Posterior cingulate gyrus (tissue), 11 donors: ENCODE measurements around the gene KRI1.
A peak's percentile ranks its signal among the peaks of the same experiment; 100 is the strongest.

ENCODE experiments used
- DNase-seq, 10 donors: peaks; one replicate each; pipeline versions ENCODE4 v3.0.0 to v3.0.0-alpha.2; 2020 to 2021; ENCODE audit warnings: mixed read lengths in 3 of 10
- intact Hi-C: fragments of 100-400 bp; cut with DNase I; formaldehyde crosslinking; loops from one replicate; pipeline ENCODE4 v1.15.1; 2023

Gene KRI1

DNA sequence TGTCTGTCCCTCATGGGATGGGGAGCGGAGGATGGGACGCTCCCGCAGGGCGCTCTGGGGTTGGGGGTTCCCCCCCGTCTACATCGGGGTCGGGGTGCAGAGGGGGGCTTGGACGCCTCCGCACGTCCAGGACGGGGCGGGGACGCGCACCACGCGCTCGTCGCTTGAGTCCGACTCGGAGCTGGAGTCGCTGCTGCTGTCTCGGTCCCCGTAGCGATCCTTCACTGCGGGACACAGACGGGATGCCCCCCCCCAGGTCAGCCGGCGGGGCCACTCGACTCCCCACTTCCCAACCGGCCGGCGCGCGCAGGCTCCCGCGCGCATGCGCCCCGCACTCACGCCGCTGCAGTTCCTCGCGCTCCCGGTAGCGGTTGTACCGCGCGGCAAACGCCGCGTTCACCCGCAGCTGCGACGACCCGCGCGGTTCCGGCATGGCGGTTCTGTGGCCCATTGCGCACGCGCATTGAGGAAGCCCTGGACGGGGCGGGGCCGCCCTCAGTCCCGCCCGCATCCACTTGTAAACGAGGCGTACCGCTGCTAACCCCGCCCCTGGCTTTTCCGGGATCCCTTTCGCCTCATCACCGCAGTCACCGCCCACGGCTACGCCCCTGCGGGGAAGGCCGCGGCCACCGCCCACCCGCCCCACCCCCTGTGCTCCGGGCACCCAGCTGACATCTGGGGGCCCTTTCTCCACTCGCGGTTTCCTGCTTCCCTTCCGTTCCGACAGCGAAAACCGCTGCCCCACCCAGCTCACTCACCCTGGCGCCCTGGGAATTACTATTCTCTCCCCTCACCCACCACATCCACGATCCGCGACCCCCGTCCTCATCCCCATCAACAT is at the start of gene KRI1:
KRI1 (minus strand) TSS at position 444 of the 841 bp plus-strand sequence; CDS start at position 433, 11 bp downstream.
- DNase-seq = peak; percentile 94 to 100 (median 96)
- intact Hi-C loops = loop anchor here (5.0 kb wide), 2 partner anchors 63 to 87 kb away; partner anchors contain the start of genes ILF3 and KEAP1

DNA sequence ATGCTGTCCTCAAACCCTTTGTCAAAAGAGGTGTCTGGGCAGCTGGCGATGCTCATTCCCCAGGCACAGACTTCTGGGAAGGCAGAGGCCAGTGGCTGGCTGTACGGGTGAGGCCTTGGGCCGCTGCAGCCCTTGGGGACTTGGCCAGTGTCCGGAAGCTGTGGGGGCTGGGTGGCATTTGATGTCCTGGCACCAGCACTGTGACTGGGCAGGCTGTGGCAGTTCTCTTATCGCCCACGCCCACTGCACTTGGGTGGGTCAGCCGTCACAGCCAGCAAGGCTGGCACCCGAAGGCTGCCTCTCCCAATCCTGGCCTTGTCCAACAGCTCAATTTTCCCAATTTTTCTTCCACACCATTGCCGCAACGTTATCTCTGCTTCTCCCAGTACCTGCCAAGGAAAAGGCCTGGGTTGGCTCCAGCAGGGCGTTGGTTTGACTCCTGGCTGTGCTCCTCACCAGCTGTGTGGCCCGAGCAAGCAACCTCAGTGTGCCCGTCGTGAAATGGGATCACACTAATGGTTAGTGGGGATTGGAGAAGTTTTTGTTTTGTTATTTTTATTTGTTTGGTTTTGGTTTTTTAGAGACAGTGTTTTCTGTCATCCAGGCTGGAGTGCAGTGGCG is 46.8 kb upstream of the KRI1 start:
- intact Hi-C loops = no loop called here
- peak; percentile 46 to 94 (median 69) for DNase-seq

DNA sequence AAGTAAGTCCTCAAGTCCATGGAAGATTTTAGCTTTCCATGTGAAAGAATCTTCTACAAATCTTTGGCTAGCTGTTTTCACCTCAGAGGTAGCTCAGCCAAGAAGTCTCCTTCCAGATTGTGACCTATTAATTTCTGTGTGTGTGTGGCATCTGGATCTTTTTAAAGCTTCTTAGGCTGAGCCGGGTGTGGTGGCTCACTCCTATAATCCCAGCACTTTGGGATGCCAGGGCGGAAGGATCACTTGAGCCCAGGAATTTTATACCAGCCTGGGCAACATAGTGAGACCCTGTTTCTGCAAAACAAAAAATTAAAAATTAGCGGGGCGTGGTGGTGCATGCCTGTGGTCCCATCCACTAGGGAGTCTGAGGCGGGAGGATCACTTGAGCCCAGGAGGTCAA is 46.1 kb upstream of the KRI1 start:
- intact Hi-C loops = no loop called here
- no peak for DNase-seq

DNA sequence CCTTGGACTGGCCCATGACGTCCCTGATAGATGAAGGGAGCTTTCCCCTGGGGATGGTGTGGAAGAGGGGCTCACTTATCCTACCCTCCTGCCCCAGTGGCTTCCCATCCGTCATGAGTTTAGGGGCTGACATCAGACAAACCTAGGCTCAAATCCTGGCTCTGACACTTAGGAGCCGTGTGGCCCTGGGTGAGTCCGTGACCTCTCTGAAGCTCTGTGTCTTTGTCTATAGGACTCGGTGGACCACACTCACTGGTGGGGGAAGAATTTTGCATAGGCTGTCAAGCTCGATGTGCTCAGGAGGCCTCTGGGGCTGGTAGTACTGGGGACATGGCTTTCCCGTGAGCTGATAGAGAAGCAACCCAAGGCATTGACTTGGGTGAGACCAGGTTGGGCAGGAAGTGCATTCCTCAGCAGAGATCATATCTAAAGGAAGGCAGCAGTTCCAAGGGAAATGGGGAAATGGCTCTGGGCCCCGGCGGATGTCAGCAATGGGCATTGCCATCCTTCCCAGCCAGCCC is 38.7 kb upstream of the KRI1 start:
- DNase-seq = no peak
- intact Hi-C loops = no loop called here

DNA sequence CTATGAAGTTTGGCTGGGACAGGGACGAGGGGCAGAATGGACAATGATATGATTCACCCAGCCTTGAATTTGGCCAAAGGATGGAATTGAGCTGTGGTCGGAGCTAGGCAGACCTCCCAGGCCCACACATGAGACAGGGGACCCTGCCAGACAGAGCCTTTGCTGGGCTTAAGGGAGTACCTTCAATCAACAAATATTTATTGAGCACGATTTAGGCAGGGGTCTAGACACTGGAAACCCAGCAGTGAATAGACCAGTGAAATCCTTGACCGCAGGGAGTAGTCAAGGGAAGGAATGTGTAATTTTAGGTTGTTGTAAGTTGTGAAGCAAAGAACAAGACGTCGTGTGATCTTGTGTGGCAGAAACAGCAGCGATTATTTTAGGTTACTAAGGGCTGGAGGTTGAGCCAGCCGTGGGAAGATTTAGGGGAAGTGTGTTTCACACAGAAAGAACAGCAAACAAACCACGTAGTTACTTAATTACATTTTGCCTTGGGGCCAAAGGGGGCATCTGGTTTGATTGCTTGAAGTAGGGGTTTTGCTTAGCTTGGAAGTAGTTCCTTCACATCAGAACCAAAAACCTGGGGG is 38.2 kb upstream of the KRI1 start:
- intact Hi-C loops = no loop called here

DNA sequence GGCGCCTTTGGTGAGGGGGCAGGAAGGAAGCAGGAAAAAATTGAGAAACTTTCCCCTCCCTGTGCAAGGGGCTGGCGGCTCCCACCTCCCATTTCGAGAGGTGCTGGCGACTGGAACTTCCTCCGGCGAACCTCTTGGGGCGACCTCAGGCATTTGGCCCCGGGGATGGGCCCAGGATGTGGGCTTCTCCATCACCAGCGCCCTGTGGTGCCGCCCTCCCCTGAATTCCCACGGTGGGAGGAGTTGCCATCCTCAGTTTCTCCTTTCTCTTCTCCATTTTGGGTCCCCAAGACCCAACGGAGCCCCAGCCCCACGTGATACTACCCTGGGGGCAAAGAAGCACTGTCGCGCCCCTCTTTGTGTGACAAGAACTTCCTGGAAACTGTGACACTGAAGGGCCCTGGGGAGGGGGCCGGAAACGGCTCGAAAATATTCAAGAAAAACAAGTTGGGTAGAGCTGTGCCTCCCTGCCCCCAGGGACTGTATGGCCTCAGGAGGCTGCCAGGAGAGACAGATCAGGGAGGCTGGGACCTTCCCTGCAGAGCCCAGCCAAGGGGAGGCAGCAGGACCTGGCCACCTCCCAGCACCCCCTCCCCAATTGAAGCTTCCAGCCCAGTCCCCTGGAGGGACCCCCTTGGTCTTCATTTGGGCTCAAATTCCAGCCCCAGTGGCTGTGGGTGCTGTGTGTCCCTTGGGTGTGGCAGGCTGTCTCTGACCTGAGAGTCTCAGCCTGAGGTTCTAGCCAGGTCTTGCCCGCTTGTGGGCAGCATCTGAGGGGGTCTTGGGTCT is 37.5 kb upstream of the KRI1 start:
- no peak for DNase-seq
- intact Hi-C loops = no loop called here

More for the DNA sequence above, 38.2 kb upstream of the KRI1 start:
- DNase-seq = no peak

DNA sequence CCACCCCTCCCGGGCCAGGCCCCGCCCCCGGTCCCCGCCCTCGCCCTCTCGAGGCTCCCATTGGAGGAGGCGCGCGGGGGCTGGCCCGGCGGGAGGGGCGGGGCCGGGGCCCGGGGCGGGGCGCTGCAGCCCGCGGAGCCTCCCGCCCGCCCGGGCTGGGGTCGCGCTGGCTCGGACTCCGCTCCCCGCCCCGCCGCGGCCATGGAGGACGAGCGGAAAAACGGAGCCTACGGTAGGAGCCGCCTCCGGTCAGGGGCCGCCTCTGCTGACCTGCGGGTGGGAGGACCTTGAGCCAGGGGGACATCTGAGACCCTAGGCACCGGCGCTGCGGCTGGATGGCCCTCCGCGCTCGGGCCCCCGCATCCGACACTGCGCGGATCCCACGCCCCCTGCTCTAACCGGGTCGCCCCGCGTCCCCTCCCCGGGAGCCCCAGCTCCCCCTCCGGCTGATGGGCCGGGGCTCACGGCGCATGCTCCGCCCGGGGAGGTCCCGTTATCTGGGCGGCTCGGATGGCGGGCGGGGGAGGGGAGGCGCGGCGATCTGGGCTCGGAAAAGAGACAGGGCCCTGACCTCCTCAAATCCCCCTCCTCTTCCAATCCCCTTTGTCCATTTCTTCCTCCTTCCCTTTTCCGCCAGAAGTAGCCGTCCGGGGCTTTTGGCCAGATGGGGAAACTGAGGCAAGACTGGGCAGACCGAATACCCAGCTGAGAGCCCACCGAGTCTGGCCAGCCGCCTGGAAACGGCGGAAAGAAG is 36.7 kb upstream of the KRI1 start:
- intact Hi-C loops = no loop called here
- DNase-seq = peak; percentile 63 to 96 (median 83)

GRCh38 chr19:10601999-10602329 is 36.2 kb upstream of the KRI1 start:
- DNase-seq = no peak
- intact Hi-C loops = no loop called here

DNA sequence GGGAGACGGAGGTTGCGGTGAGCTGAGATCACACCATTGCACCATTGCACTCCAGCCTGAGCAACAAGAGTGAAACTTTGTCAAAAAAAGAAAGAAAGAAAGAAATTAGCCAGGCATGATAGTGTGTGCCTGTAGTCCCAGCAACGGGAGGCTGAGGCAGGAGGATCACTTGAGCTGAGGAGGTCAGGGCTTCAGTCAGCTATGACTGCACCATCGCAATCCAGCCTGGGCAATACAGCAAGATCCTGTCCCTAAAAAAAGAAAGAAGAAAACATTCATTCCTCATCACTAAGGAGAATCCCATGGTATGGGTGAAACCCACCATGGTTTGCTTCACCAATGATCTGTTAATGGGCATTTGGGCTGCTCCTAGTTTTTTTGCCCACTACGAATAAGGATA is 34.3 kb upstream of the KRI1 start:
- no peak for DNase-seq
- intact Hi-C loops = no loop called here

- peak; percentile 17 to 88 (median 42) for DNase-seq
- intact Hi-C loops = no loop called here
These were observed 28.2 kb upstream of the KRI1 start for GRCh38 chr19:10593820-10594637.

- no peak for DNase-seq
- intact Hi-C loops = no loop called here
These were observed 27.3 kb upstream of the KRI1 start for GRCh38 chr19:10593148-10593547.

DNA sequence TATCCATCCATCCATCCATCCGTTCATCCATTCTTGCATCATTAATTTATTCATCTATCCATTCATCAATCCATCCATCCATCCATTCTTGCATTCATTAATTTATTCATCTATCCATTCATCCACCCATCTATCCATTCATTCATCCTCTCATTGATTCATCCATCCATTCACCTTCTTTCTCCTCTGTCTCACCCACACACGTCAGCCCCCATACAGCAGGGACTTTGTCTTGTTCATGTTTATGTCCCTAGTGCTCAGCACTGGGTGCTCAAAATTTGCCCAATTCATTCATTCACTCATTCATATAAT is 22.0 kb upstream of the KRI1 start:
- intact Hi-C loops = no loop called here

GRCh38 chr19:10587022-10587838 is 21.4 kb upstream of the KRI1 start, which contains the start of gene AP1M2:
Gene AP1M2 (minus strand): TSS chr19:10587312. CDS start chr19:10587231, 81 bp downstream.
- intact Hi-C loops = no loop called here
- no peak for DNase-seq

More for the DNA sequence above, 22.0 kb upstream of the KRI1 start:
- no peak for DNase-seq

GRCh38 chr19:10586396-10586795 is 20.6 kb upstream of the KRI1 start:
- intact Hi-C loops = no loop called here

GRCh38 chr19:10583036-10583776 is 17.4 kb upstream of the KRI1 start:
- intact Hi-C loops = loop anchor here (5.0 kb wide), 1 partner anchor 114 kb away; no protein-coding TSS in a partner anchor
- DNase-seq = no peak

More at GRCh38 chr19:10586396-10586795, 20.6 kb upstream of the KRI1 start:
- DNase-seq = no peak

- intact Hi-C loops = loop anchor here (5.0 kb wide), 1 partner anchor 115 kb away; no protein-coding TSS in a partner anchor
- no peak for DNase-seq
These were observed 16.3 kb upstream of the KRI1 start for GRCh38 chr19:10582091-10582490.

DNA sequence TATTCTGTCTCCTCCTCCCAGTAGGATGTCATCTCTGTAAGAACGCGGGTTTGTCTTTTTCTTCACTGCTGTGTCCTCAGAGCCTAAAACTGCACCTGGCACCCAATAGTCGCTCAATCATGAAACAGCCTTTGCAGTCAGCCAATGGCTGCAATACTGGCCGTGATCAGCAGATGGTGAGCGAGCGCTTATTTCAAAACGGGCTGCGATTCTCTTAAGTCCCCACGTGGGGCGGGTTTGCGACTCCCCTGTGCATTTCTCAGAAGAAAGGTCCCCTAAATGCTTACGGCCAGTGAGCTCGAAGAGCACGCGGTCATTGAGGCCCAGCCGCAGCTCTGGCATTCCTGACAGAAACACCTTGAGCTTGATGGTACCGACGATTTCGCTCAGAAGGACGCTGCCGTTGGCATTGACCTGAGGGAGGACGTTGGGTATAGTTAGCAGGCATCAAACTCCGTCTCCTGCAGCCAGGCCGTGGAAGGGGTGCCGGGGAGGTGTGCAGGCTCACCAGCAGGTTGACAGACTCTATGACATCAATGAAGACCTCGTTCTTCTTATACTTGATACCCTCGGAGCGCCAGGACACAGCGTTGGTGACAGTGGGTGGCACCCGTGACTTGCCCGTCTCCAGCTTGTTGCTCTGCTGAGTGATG is 15.3 kb upstream of the KRI1 start:
- intact Hi-C loops = loop anchor here (1.0 to 5.0 kb wide), 2 partner anchors 63 to 116 kb away; no protein-coding TSS in a partner anchor
- peak; percentile 79 to 98 (median 90) for DNase-seq
